SU-DHL-6 (cell line): ENCODE measurements around the gene CACTIN.

Experiments
- EZH2phosphoT487 ChIP-seq: fragments of 200-600 bp; sonication (generic), shearing (Covaris generic); conservative IDR thresholded peaks from 2 replicates; pipeline ENCODE4 v1.6.1; 2018; ENCODE audit warnings: mild to moderate bottlenecking, antibody characterized with exemption, low read length, moderate library complexity, mixed read lengths
- TF ChIP-seq, protein P1 (sequence below): fragments of 200-600 bp; sonication (generic); IDR thresholded peaks from one replicate; pipeline ENCODE4 v1.5.1; 2017; ENCODE audit warnings: antibody characterized with exemption, mild to moderate bottlenecking, low read length, moderate library complexity; ENCODE audit not compliant: insufficient read depth, poor library complexity, severe bottlenecking

DNA sequence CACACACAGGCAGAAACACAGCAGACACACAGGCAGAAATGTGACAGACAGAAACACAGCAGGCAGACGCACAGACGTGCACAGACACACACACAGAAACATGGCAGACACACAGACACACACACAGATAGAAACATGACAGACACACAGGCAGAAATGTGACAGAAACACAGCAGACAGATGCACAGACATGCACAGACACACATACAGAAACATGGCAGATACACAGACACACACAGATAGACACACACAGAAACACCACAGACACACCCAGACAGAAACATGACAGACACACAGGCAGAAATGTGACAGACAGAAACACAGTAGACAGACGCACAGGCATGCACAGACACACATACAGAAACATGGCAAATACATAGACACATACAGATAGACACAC, 21.2 kb downstream of the CACTIN start:
- TF ChIP-seq, protein P1, sequence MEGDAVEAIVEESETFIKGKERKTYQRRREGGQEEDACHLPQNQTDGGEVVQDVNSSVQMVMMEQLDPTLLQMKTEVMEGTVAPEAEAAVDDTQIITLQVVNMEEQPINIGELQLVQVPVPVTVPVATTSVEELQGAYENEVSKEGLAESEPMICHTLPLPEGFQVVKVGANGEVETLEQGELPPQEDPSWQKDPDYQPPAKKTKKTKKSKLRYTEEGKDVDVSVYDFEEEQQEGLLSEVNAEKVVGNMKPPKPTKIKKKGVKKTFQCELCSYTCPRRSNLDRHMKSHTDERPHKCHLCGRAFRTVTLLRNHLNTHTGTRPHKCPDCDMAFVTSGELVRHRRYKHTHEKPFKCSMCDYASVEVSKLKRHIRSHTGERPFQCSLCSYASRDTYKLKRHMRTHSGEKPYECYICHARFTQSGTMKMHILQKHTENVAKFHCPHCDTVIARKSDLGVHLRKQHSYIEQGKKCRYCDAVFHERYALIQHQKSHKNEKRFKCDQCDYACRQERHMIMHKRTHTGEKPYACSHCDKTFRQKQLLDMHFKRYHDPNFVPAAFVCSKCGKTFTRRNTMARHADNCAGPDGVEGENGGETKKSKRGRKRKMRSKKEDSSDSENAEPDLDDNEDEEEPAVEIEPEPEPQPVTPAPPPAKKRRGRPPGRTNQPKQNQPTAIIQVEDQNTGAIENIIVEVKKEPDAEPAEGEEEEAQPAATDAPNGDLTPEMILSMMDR, result no peak
- TF ChIP-seq EZH2phosphoT487, result no peak
